ENCODE data around the gene CHD9. TPM values are rescaled to one million over a fixed set of nuclear protein-coding genes. Genes with fewer than 3 reads are reported as not detected.
A peak's percentile ranks its signal among the peaks of the same experiment; 100 is the strongest.

CHD9 gene
- polyA plus RNA-seq, 3 donors: 15.8 to 26.1 (median 22.5) TPM

GRCh38 chr16:53175118-53175517, 120.3 kb downstream of the CHD9 start:
- Histone ChIP-seq H3K79me2 (ENCODE audit: insufficient read depth, low read length) (peaks cover 8% of the 10 kb centered on the region), H3K36me3 (replicated peaks in 1 of 2; ENCODE audit: control insufficient read depth in 1 of 2, insufficient read depth in 2 of 2, low read length in 2 of 2) (peaks cover 7 to 20% of the 10 kb centered on the region in 2 donors), H3K27ac (ENCODE audit: low read depth in 1 of 2, low read length in 2 of 2) (no peak overlapping the region), H3K9ac (ENCODE audit: insufficient read depth, low read length, poor library complexity, severe bottlenecking) (no peak overlapping the region), H4K20me1 (ENCODE audit: insufficient read depth, low read length) (peaks cover 10% of the 10 kb centered on the region), H3K9me3 (replicated peaks in 1 of 2; ENCODE audit: control insufficient read depth in 1 of 2, insufficient read depth in 1 of 2, low read length in 2 of 2) (no peaks in the 10 kb centered on the region), H2AFZ (ENCODE audit: insufficient read depth, low read depth, low read length, poor library complexity, severe bottlenecking) (no peak overlapping the region), H3K27me3 (ENCODE audit: control insufficient read depth in 2 of 2, insufficient read depth in 2 of 2, low read length in 2 of 2) (no peaks in the 10 kb centered on the region), H3K4me2 (replicated peaks; ENCODE audit: extremely low read depth, low read length, poor library complexity, severe bottlenecking) (no peak overlapping the region), H3K4me3 (replicated peaks in 1 of 3; ENCODE audit: low read depth in 2 of 3, low read length in 3 of 3) (no peak overlapping the region), H3K4me1 (ENCODE audit: control insufficient read depth in 1 of 2, insufficient read depth in 2 of 2, low read length in 2 of 2) (no peaks in the 10 kb centered on the region)
- intact Hi-C loops (cut with micrococcal nuclease): no loop called here
- no peak for TF ChIP-seq CTCF (IDR thresholded peaks at IDR 0.05)
- Mint-ChIP-seq H3K4me3 (no peak overlapping the region), H3K27ac (peak overlapping the region in 1 of 7 donors; percentile 50), H3K9me3 (no peaks in the 10 kb centered on the region), H3K36me3 (peaks cover 16 to 31% of the 10 kb centered on the region in 2 donors), H3K27me3 (ENCODE audit: low read depth in 3 of 3) (peaks cover 0 to 2% (median 0%) of the 10 kb centered on the region in 3 donors), H3K4me1 (peaks cover 1% of the 10 kb centered on the region)
- DNase-seq: no peak
- WGBS (ENCODE audit: insufficient coverage): 100% methylated on average over 1 of the region's 1 CpG

DNA sequence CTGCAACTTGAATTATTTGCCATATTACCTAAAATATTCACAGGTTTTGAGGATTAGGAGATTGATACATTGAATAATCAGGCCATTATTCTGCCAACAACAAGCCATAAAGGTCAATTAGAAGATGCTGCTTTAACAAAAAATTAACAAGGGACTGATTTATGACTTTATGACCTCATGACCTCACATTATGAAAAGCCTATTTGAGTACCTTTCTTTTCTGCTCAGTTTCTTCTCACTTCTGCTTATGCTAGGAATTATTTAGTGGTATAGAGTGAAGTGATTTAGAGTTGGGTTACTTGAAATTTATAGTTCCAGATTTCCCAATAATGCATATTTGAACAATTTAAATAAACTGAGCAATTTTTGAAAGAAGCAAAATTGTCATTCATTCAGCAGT, 121.6 kb downstream of the CHD9 start:
- peaks cover 16 to 37% of the 10 kb centered on the region in 2 donors for H3K36me3 Mint-ChIP-seq
- no peak overlapping the region for H3K27ac Mint-ChIP-seq
- Histone ChIP-seq H3K9me3 (replicated peaks in 1 of 2; ENCODE audit: control insufficient read depth in 1 of 2, insufficient read depth in 1 of 2, low read length in 2 of 2) (no peaks in the 10 kb centered on the region), H3K9ac (ENCODE audit: insufficient read depth, low read length, poor library complexity, severe bottlenecking) (no peak overlapping the region), H3K4me3 (replicated peaks in 1 of 3; ENCODE audit: low read depth in 2 of 3, low read length in 3 of 3) (no peak overlapping the region), H3K4me1 (ENCODE audit: control insufficient read depth in 1 of 2, insufficient read depth in 2 of 2, low read length in 2 of 2) (no peaks in the 10 kb centered on the region), H3K4me2 (replicated peaks; ENCODE audit: extremely low read depth, low read length, poor library complexity, severe bottlenecking) (no peak overlapping the region), H4K20me1 (ENCODE audit: insufficient read depth, low read length) (peaks cover 3% of the 10 kb centered on the region), H3K36me3 (replicated peaks in 1 of 2; ENCODE audit: control insufficient read depth in 1 of 2, insufficient read depth in 2 of 2, low read length in 2 of 2) (peaks cover 7 to 20% of the 10 kb centered on the region in 2 donors), H2AFZ (ENCODE audit: insufficient read depth, low read depth, low read length, poor library complexity, severe bottlenecking) (no peak overlapping the region), H3K27me3 (ENCODE audit: control insufficient read depth in 2 of 2, insufficient read depth in 2 of 2, low read length in 2 of 2) (no peaks in the 10 kb centered on the region), H3K79me2 (ENCODE audit: insufficient read depth, low read length) (peaks cover 8% of the 10 kb centered on the region), H3K27ac (ENCODE audit: low read depth in 1 of 2, low read length in 2 of 2) (no peak overlapping the region)
- H3K9me3 Mint-ChIP-seq: no peaks in the 10 kb centered on the region
- no peaks in the 10 kb centered on the region for H3K4me1 Mint-ChIP-seq
- intact Hi-C loops (cut with micrococcal nuclease): no loop called here
- no peak for TF ChIP-seq CTCF (IDR thresholded peaks at IDR 0.05)
- peaks cover 0 to 2% (median 0%) of the 10 kb centered on the region in 3 donors for H3K27me3 Mint-ChIP-seq (ENCODE audit: low read depth in 3 of 3)
- no peak overlapping the region for H3K4me3 Mint-ChIP-seq
- no peak for DNase-seq
